Esophagus muscularis mucosa (tissue), 4 donors: Measurements from ENCODE around the gene ARPC2. TPM values are rescaled to one million over a fixed set of nuclear protein-coding genes. Genes with fewer than 3 reads are reported as not detected.

ENCODE experiments used
- DNase-seq: peaks from one replicate; pipeline ENCODE4 v3.0.0-alpha.2; 2017; ENCODE audit errors: extremely low spot score
- H3K27ac ChIP-seq, 4 donors: fragments of 200-600 bp; sonication (generic); replicated peaks in 1 of 4; 1 replicate in 3 of 4; 2 replicates in 1 of 4; pipeline ENCODE4 v1.5.1; 2016 to 2019; ENCODE audit warnings: mild to moderate bottlenecking in 1 of 4
- H3K27me3 ChIP-seq, 4 donors: fragments of 200-600 bp; sonication (generic); one replicate each; pipeline versions ENCODE4 v1.5.1 to v1.6.0; 2016 to 2019
- H3K36me3 ChIP-seq, 4 donors: fragments of 200-600 bp; sonication (generic); one replicate each; pipeline ENCODE4 v1.5.1; 2016 to 2019
- H3K4me1 ChIP-seq, 4 donors: fragments of 200-600 bp; sonication (generic); one replicate each; pipeline ENCODE4 v1.5.1; 2016 to 2019
- H3K4me3 ChIP-seq, 4 donors: fragments of 200-600 bp; sonication (generic); 1 replicate in 2 of 4; 2 replicates in 2 of 4; pipeline ENCODE4 v1.5.1; 2016 to 2019; ENCODE audit warnings: mild to moderate bottlenecking in 4 of 4, moderate library complexity in 1 of 4
- H3K9me3 ChIP-seq, 4 donors: fragments of 200-600 bp; sonication (generic); 1 replicate in 3 of 4; 2 replicates in 1 of 4; pipeline ENCODE4 v1.5.1; 2016 to 2019
- EP300 ChIP-seq: sonication (generic); formaldehyde crosslinking; IDR thresholded peaks from one replicate; pipeline ENCODE4 v1.6.1; 2017; ENCODE audit warnings: antibody characterized with exemption
- POLR2A ChIP-seq: fragments of 450-650 bp; IDR thresholded peaks from one replicate; pipeline ENCODE4 v1.6.1; 2017; ENCODE audit warnings: antibody characterized with exemption, moderate library complexity, mild to moderate bottlenecking, low read depth
- POLR2AphosphoS5 ChIP-seq, 2 donors: sonication (generic); formaldehyde crosslinking; IDR thresholded peaks; one replicate each; pipeline ENCODE4 v1.6.1; 2017; ENCODE audit warnings: antibody characterized with exemption in 2 of 2
- WGBS: methylation state at CpG from one replicate; pipeline ENCODE4 v1.1.5; 2018; 5-methylcytosine and 5-hydroxymethylcytosine counted together
- intact Hi-C: fragments of 100-400 bp; cut with DNase I; formaldehyde crosslinking; loops from one replicate; pipeline ENCODE4 v1.15.1; 2023
- total RNA-seq, 4 donors: library from RNA; depleted of rRNA; stranded (reverse); fragments of >200 nt; gene quantifications; one replicate each; pipeline versions ENCODE4 v1.1.0 to v1.2.1, GENCODE V29; 2016
- TF ChIP-seq, protein P1 (sequence below), 3 experiments: fragments of 200-600 bp in 2 of 3; fragments of 450-650 bp in 1 of 3; sonication (generic) in 2 of 3; IDR thresholded peaks; one replicate each; pipeline ENCODE4 v1.5.1; 2017 to 2019; ENCODE audit warnings: antibody characterized with exemption in 3 of 3, mild to moderate bottlenecking in 2 of 3, moderate library complexity in 1 of 3

The ARPC2 gene
- total RNA-seq, 4 donors from 2014 or later, result 257 to 300 (median 270) TPM

DNA sequence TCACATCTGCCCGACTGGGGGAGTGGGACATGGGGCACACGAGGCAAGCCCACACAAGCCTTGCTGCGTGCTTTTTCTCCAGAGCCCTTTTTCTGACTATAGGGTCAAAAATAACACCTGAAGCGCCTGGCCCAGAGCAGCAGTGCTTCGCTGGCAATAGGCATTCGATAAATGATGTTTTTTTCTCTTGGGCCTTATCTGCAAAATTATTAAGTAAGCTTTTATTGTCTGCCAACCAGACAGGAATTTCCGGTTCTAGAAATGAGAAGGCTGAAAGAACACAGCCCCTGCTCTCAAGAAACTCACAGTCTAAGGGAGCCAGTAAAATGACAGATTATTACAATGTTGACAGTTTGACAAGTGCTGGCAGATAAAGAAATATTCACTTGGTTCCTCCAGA lies 78.0 kb downstream of the ARPC2 start:
- H3K4me3 ChIP-seq, result no peak overlapping the region
- peaks cover 27 to 38% (median 30%) of the 10 kb centered on the region in 4 donors for H3K4me1 ChIP-seq
- DNase-seq, result no peak
- no peak for TF ChIP-seq POLR2A
- no peak for TF ChIP-seq POLR2AphosphoS5 (IDR thresholded peaks at IDR 0.05)
- TF ChIP-seq, protein P1, sequence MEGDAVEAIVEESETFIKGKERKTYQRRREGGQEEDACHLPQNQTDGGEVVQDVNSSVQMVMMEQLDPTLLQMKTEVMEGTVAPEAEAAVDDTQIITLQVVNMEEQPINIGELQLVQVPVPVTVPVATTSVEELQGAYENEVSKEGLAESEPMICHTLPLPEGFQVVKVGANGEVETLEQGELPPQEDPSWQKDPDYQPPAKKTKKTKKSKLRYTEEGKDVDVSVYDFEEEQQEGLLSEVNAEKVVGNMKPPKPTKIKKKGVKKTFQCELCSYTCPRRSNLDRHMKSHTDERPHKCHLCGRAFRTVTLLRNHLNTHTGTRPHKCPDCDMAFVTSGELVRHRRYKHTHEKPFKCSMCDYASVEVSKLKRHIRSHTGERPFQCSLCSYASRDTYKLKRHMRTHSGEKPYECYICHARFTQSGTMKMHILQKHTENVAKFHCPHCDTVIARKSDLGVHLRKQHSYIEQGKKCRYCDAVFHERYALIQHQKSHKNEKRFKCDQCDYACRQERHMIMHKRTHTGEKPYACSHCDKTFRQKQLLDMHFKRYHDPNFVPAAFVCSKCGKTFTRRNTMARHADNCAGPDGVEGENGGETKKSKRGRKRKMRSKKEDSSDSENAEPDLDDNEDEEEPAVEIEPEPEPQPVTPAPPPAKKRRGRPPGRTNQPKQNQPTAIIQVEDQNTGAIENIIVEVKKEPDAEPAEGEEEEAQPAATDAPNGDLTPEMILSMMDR (IDR thresholded peaks at IDR 0.05), result no peak
- TF ChIP-seq EP300, result no peak
- H3K9me3 ChIP-seq, result no peaks in the 10 kb centered on the region
- no peaks in the 10 kb centered on the region for H3K36me3 ChIP-seq
- no peaks in the 10 kb centered on the region for H3K27me3 ChIP-seq
- intact Hi-C loops, result no loop called here
- WGBS, result 77% methylated on average over 7 of the region's 7 CpGs
- no peak overlapping the region for H3K27ac ChIP-seq

DNA sequence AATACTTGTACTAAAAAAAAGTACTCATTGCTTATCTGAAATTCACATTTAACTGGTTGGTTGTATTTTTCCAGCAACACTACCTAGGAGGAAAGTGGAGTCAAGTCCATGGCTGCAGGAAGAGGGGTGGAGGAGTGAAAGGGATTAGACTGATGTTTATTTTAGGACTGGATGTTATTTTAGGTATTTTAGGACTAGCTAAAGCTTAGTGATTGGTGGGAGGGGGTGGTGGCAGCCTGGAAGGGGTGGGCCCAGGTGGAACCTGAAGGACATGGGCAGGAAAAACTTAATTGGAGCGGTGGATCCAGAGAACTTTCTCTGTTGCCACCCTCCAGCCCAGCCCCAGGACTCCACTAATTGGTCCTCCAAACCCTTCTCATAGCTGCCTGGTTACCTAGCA lies 79.2 kb downstream of the ARPC2 start:
- no peaks in the 10 kb centered on the region for H3K27me3 ChIP-seq
- intact Hi-C loops, result no loop called here
- no peak for TF ChIP-seq POLR2AphosphoS5 (IDR thresholded peaks at IDR 0.05)
- TF ChIP-seq, protein P1 (IDR thresholded peaks at IDR 0.05), result no peak
- no peak for TF ChIP-seq EP300
- TF ChIP-seq POLR2A, result no peak
- H3K4me1 ChIP-seq, result peaks cover 18 to 28% (median 19%) of the 10 kb centered on the region in 4 donors
- H3K36me3 ChIP-seq, result no peaks in the 10 kb centered on the region
- 90% methylated on average over 1 of the region's 1 CpG for WGBS
- no peak overlapping the region for H3K27ac ChIP-seq
- H3K9me3 ChIP-seq, result no peaks in the 10 kb centered on the region
- DNase-seq, result no peak
- H3K4me3 ChIP-seq, result no peak overlapping the region

DNA sequence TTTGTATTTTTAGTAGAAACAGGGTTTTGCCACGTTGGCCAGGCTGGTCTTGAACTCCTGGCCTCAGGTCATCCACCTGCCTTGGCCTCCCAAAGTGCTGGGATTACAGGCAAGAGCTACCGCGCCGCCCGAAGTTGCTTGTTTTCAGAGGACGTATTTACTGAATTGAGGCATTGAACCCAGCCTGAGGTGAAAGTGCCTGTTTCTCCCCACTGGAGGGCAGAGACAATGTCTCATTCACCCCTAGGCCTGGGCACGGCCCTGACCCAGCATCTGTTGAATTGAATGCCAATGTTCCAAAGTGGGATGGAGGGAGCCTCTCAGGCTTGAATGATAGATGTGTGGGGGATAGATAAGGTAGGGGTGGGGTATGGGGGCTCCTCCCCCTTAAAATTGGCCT lies 79.9 kb downstream of the ARPC2 start:
- no peak for DNase-seq
- Histone ChIP-seq H3K9me3 (no peaks in the 10 kb centered on the region), H3K4me3 (no peak overlapping the region), H3K4me1 (peaks cover 14 to 27% (median 17%) of the 10 kb centered on the region in 4 donors), H3K36me3 (no peaks in the 10 kb centered on the region), H3K27ac (no peak overlapping the region), H3K27me3 (no peaks in the 10 kb centered on the region)
- TF ChIP-seq POLR2A (no peak), EP300 (no peak), POLR2AphosphoS5 (IDR thresholded peaks at IDR 0.05) (no peak)
- TF ChIP-seq, protein P1 (IDR thresholded peaks at IDR 0.05), result no peak
- WGBS, result 81% methylated on average over 7 of the region's 7 CpGs
- intact Hi-C loops, result no loop called here

DNA sequence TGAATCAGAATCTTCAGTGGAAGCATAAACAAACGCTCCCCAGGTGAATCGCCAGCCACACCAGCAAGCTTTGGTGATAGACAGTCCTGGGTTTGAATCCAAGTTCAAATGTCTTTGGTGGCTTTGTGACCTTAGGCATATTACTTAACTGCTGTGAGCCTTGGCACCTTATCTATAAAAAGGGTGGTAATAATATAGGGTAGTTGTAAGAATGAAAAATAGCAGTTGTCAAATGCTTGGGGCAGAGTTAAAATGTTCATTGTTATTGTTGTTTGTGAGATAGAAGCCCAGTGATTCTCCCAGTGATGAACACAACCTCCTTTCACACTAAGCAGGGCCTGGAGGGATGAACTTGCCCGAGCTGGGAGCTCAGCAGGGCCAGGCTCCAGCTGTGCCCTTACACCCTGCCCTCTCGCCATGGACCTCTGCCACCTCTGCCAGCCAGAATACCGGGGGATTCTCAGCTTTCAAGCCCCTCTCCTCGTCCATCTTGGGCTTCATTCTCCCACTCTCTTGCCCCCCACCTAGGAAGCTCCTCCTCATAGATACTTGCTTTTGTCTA lies 81.4 kb downstream of the ARPC2 start:
- WGBS, result 87% methylated on average over 6 of the region's 6 CpGs
- intact Hi-C loops, result no loop called here
- Histone ChIP-seq H3K4me3 (no peak overlapping the region), H3K4me1 (peaks cover 5 to 14% (median 8%) of the 10 kb centered on the region in 4 donors), H3K36me3 (no peaks in the 10 kb centered on the region), H3K9me3 (no peaks in the 10 kb centered on the region), H3K27me3 (no peaks in the 10 kb centered on the region), H3K27ac (no peak overlapping the region)
- no peak for TF ChIP-seq POLR2A
- no peak for TF ChIP-seq POLR2AphosphoS5 (IDR thresholded peaks at IDR 0.05)
- TF ChIP-seq EP300, result no peak
- TF ChIP-seq, protein P1 (IDR thresholded peaks at IDR 0.05), result no peak
- DNase-seq, result no peak

DNA sequence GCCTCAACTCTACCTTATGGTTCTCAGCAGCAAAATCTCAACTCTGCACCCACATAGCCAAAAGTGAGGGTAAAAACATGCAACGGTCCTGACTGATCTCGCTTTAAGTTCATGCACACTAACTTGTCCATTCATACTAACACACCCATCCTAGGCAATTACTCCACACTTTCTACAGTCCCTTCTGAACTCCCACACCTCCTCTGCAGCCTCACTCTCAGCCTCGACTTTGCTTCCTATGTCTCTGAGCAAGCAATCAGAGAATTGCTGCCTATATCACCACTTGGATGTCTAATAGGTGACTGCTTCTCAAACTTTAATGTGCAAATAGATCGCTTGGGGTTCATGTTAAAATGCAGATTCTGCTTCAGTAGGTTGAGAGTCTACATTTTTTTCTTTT lies 83.2 kb downstream of the ARPC2 start:
- no peaks in the 10 kb centered on the region for H3K27me3 ChIP-seq
- 80% methylated on average over 4 of the region's 4 CpGs for WGBS
- no peak overlapping the region for H3K4me3 ChIP-seq
- no peaks in the 10 kb centered on the region for H3K9me3 ChIP-seq
- DNase-seq, result no peak
- peaks cover 0 to 7% (median 3%) of the 10 kb centered on the region in 4 donors for H3K4me1 ChIP-seq
- H3K27ac ChIP-seq, result no peak overlapping the region
- H3K36me3 ChIP-seq, result no peaks in the 10 kb centered on the region
- intact Hi-C loops, result loop anchor here (5.0 kb wide), 3 partner anchors 57 to 167 kb away; partner anchors contain the start of gene CATIP
- TF ChIP-seq EP300 (no peak), POLR2AphosphoS5 (IDR thresholded peaks at IDR 0.05) (no peak)
